Sigmoid colon (tissue), 4 donors: Measurements from ENCODE around the gene AKAP10.

Experiments used
- CTCF ChIP-seq, 4 experiments: fragments of 450-650 bp in 3 of 4; fragments of 200-600 bp in 1 of 4; IDR thresholded peaks; one replicate each; pipeline ENCODE4 v1.5.1; 2016 to 2019; ENCODE audit warnings: antibody characterized with exemption in 4 of 4, mild to moderate bottlenecking in 3 of 4, moderate library complexity in 2 of 4
- EP300 ChIP-seq, 4 donors: sonication (generic); formaldehyde crosslinking; IDR thresholded peaks; one replicate each; pipeline ENCODE4 v1.6.1; 2017; ENCODE audit warnings: antibody characterized with exemption in 4 of 4
- POLR2AphosphoS5 ChIP-seq, 4 donors: sonication (generic); formaldehyde crosslinking; IDR thresholded peaks; one replicate each; pipeline ENCODE4 v1.6.1; 2017; ENCODE audit warnings: antibody characterized with exemption in 4 of 4

GRCh38 chr17:19943026-19943425 lies 34.6 kb downstream of the AKAP10 start:
- TF ChIP-seq CTCF (IDR thresholded peaks at IDR 0.05) (no peak), EP300 (IDR thresholded peaks at IDR 0.05) (no peak), POLR2AphosphoS5 (IDR thresholded peaks at IDR 0.05) (no peak)
